Stomach (tissue), 9 donors: ENCODE measurements around the gene CDK17. TPM values are rescaled to one million over a fixed set of nuclear protein-coding genes. Genes with fewer than 3 reads are reported as not detected.

Experiments used
- DNase-seq, 2 donors: peaks; one replicate each; pipeline versions ENCODE4 v3.0.0 to v3.0.0-alpha.2; 2013 to 2019
- H3K27ac ChIP-seq, 5 donors: fragments of 200-600 bp in 4 of 5; sonication (generic) in 4 of 5; one replicate each; pipeline ENCODE4 v1.5.1; 2013 to 2019; ENCODE audit warnings: mild to moderate bottlenecking in 1 of 5, moderate library complexity in 1 of 5
- H3K27me3 ChIP-seq, 3 donors: fragments of 200-600 bp; sonication (generic); one replicate each; pipeline ENCODE4 v1.5.1; 2017 to 2019; ENCODE audit warnings: mixed run types in 1 of 3
- H3K36me3 ChIP-seq, 4 donors: fragments of 200-600 bp; sonication (generic); 1 replicate in 3 of 4; 2 replicates in 1 of 4; pipeline ENCODE4 v1.5.1; 2016 to 2019
- H3K4me1 ChIP-seq, 4 donors: fragments of 200-600 bp; sonication (generic); one replicate each; pipeline ENCODE4 v1.5.1; 2016 to 2019
- H3K4me3 ChIP-seq, 4 donors: fragments of 200-600 bp; sonication (generic) in 3 of 4; one replicate each; pipeline ENCODE4 v1.5.1; 2016 to 2019; ENCODE audit warnings: mild to moderate bottlenecking in 1 of 4
- H3K9me3 ChIP-seq, 4 donors: fragments of 200-600 bp; sonication (generic); one replicate each; pipeline ENCODE4 v1.5.1; 2016 to 2019
- CTCF ChIP-seq, 7 experiments: fragments of 450-650 bp in 4 of 7; fragments of 200-600 bp in 3 of 7; sonication (generic) in 3 of 7; IDR thresholded peaks; one replicate each; pipeline ENCODE4 v1.5.1; 2016 to 2019; ENCODE audit warnings: antibody characterized with exemption in 7 of 7, control low read depth in 2 of 7, mild to moderate bottlenecking in 1 of 7
- EP300 ChIP-seq: sonication (generic); formaldehyde crosslinking; IDR thresholded peaks from one replicate; pipeline ENCODE4 v1.6.1; 2017; ENCODE audit warnings: antibody characterized with exemption
- POLR2A ChIP-seq, 4 donors: fragments of 450-650 bp; IDR thresholded peaks; one replicate each; pipeline ENCODE4 v1.6.1; 2016; ENCODE audit warnings: antibody characterized with exemption in 4 of 4, control low read depth in 2 of 4, mild to moderate bottlenecking in 1 of 4, moderate library complexity in 1 of 4
- POLR2AphosphoS5 ChIP-seq, 3 donors: sonication (generic); formaldehyde crosslinking; IDR thresholded peaks; one replicate each; pipeline ENCODE4 v1.6.1; 2016; ENCODE audit warnings: antibody characterized with exemption in 3 of 3
- WGBS, 5 donors: extraction: QIAGEN DNeasy Blood & Tissue Kit in 3 of 5; methylation state at CpG; one replicate each; pipeline versions ENCODE4 v1.1.5 to v1.1.7; 2013 to 2018; 5-methylcytosine and 5-hydroxymethylcytosine counted together
- intact Hi-C: fragments of 100-400 bp; cut with DNase I; formaldehyde crosslinking; loops from one replicate; pipeline ENCODE4 v1.15.1; 2023; ENCODE audit warnings: low total_unique reads
- polyA plus RNA-seq, 3 donors: library from polyadenylated mRNA; stranded (reverse); fragments of 200-250 nt; gene quantifications; one replicate each; pipeline ENCODE4 v1.2.3, GENCODE V29; 2013
- total RNA-seq, 5 donors: library from RNA; depleted of rRNA; stranded (reverse); fragments of >200 nt; gene quantifications; one replicate each; pipeline versions ENCODE4 v1.1.0 to v1.2.3, GENCODE V29; 2014 to 2016
- donor health status: healthy with polysubstance abuse.
- donor health status: Bipolar disorder and iron deficiency.
- donor health status: healthy.

Gene CDK17
- total and polyA plus RNA-seq, 8 donors, result 5.4 to 137 (median 40.5) TPM

GRCh38 chr12:96246926-96247505 is 153.2 kb downstream of the CDK17 start:
- Histone ChIP-seq H3K4me3 (no peak overlapping the region), H3K4me1 (peaks cover 8 to 24% (median 9%) of the 10 kb centered on the region in 4 donors), H3K36me3 (peaks cover 8 to 50% (median 48%) of the 10 kb centered on the region in 4 donors), H3K27ac (no peak overlapping the region), H3K27me3 (no peaks in the 10 kb centered on the region), H3K9me3 (no peaks in the 10 kb centered on the region)
- intact Hi-C loops, result no loop called here
- no peak for DNase-seq
- 94 to 97% (median 96%) methylated on average over 36 of the region's 36 CpGs for WGBS, 5 donors
- TF ChIP-seq POLR2AphosphoS5 (IDR thresholded peaks at IDR 0.05), result no peak
- no peak for TF ChIP-seq POLR2A (IDR thresholded peaks at IDR 0.05)
- TF ChIP-seq CTCF (IDR thresholded peaks at IDR 0.05), result no peak
- no peak for TF ChIP-seq EP300

DNA sequence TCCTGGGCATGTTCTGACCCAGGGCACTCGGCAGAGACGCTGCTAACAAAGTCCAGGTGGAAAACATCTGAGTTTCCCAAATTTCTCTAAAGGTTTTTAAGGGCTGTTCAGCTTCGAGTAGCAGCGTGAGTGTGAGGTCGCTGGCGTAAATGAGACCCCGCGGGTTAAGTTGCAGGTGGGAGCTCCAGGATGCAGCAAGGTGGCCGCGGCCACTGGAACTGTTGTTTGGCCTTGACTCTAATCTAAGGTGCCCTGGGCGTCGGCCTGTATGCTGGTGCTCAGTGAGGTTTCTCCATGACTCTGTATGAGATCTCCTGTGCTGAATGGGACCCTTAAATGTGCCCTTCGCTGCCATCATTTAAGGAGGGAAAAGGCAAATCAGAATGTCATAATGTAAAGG is 155.4 kb downstream of the CDK17 start:
- H3K9me3 ChIP-seq, result no peaks in the 10 kb centered on the region
- TF ChIP-seq POLR2A (IDR thresholded peaks at IDR 0.05), result no peak
- no peak for TF ChIP-seq EP300
- no peak for TF ChIP-seq POLR2AphosphoS5 (IDR thresholded peaks at IDR 0.05)
- no peak for TF ChIP-seq CTCF (IDR thresholded peaks at IDR 0.05)
- peaks cover 5 to 29% (median 26%) of the 10 kb centered on the region in 4 donors for H3K36me3 ChIP-seq
- WGBS, 5 donors, result 74 to 90% (median 82%) methylated on average over 13 of the region's 13 CpGs
- no peaks in the 10 kb centered on the region for H3K27me3 ChIP-seq
- H3K4me3 ChIP-seq, result no peak overlapping the region
- DNase-seq, result no peak
- no peak overlapping the region for H3K27ac ChIP-seq
- peaks cover 9 to 41% (median 24%) of the 10 kb centered on the region in 4 donors for H3K4me1 ChIP-seq
- intact Hi-C loops, result no loop called here

DNA sequence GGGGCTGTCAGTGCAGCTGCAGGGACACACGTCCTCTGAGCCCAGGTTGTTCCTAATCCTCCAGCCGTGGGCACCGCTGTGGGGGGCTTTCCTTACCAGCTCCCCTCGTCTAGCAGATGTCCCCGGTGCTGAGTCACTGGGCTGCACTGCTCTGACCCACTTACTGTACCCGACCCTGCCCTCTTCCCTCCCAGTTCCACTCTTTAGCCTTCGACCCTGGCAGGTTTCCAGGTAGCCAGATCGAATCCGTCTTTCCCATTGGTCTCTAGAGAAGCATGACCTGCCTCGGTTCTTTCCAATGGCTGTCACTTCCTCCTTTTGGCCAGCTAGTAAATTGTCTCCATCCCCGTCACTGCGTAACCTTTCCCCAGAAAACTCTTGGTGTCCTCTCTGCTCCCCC is 157.6 kb downstream of the CDK17 start:
- TF ChIP-seq POLR2A (IDR thresholded peaks at IDR 0.05) (no peak), CTCF (IDR thresholded peaks at IDR 0.05) (no peak), POLR2AphosphoS5 (IDR thresholded peaks at IDR 0.05) (no peak), EP300 (no peak)
- WGBS, 5 donors, result 69 to 78% (median 73%) methylated on average over 12 of the region's 12 CpGs
- intact Hi-C loops, result no loop called here
- no peaks in the 10 kb centered on the region for H3K27me3 ChIP-seq
- peaks cover 2 to 11% (median 10%) of the 10 kb centered on the region in 4 donors for H3K36me3 ChIP-seq
- peak overlapping the region; percentile 18 to 90 (median 78) for H3K27ac ChIP-seq
- no peak overlapping the region for H3K4me3 ChIP-seq
- DNase-seq, result no peak
- peaks cover 21 to 49% (median 39%) of the 10 kb centered on the region in 4 donors for H3K4me1 ChIP-seq
- H3K9me3 ChIP-seq, result no peaks in the 10 kb centered on the region

DNA sequence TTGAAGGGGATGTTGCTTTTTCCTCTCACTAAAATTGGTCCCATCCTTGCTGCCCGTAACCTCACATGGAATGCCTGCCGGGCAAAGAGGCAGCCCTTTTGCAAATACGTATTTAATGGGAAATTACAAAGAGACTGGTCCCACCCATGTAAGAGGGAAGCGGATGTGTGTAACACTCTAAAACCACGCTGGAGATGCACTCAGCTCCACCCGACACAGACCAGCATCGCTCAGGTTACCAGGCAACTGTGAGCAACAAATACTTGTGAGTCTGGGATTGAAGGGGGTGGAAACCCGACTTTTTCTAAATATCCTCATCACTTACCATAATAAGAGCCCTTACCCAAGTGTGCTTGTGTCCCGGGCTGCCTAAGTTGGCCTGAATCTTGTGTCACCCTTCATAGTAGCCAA is 158.4 kb downstream of the CDK17 start:
- intact Hi-C loops, result no loop called here
- Histone ChIP-seq H3K9me3 (no peaks in the 10 kb centered on the region), H3K4me1 (peaks cover 29 to 57% (median 46%) of the 10 kb centered on the region in 4 donors), H3K27ac (peak overlapping the region; percentile 73 to 90 (median 78)), H3K27me3 (no peaks in the 10 kb centered on the region), H3K36me3 (peaks cover 0 to 4% (median 2%) of the 10 kb centered on the region in 4 donors), H3K4me3 (no peak overlapping the region)
- peak in 1 of 2 donors; percentile 87 for DNase-seq
- 30 to 68% (median 56%) methylated on average over 9 of the region's 9 CpGs for WGBS, 5 donors
- TF ChIP-seq CTCF (IDR thresholded peaks at IDR 0.05) (no peak), POLR2A (IDR thresholded peaks at IDR 0.05) (no peak), POLR2AphosphoS5 (IDR thresholded peaks at IDR 0.05) (peak in 2 of 3 donors; percentile 52 to 73), EP300 (peak; percentile 69)
